Right lobe of liver (tissue), 6 donors: Measurements from ENCODE around the gene CAGE1. TPM values are rescaled to one million over a fixed set of nuclear protein-coding genes. Genes with fewer than 3 reads are reported as not detected.

Experiments
- ATAC-seq, 4 donors: fragments of 200-7000 bp; cut with Tn5 transposase; one replicate each; pipeline ENCODE4 v1.9.1; 2020; ENCODE audit warnings: mild to moderate bottlenecking in 4 of 4, moderate library complexity in 4 of 4
- DNase-seq, 3 donors: peaks; one replicate each; pipeline ENCODE4 v3.0.0-alpha.2; 2020
- H3K27ac ChIP-seq, 3 donors: fragments of 200-600 bp; one replicate each; pipeline ENCODE4 v1.8.0; 2022
- H3K27me3 ChIP-seq, 2 donors: fragments of 200-600 bp; one replicate each; pipeline ENCODE4 v1.8.0; 2022
- H3K36me3 ChIP-seq, 4 donors: fragments of 200-600 bp; sonication (generic) in 1 of 4; one replicate each; pipeline versions ENCODE4 v1.5.1 to v1.8.0; 2017 to 2022; ENCODE audit warnings: control low read depth in 1 of 4
- H3K4me1 ChIP-seq, 4 donors: fragments of 200-600 bp; sonication (generic) in 1 of 4; one replicate each; pipeline versions ENCODE4 v1.5.1 to v1.8.0; 2017 to 2022; ENCODE audit warnings: control low read depth in 1 of 4
- H3K4me3 ChIP-seq, 3 donors: fragments of 200-600 bp; one replicate each; pipeline ENCODE4 v1.8.0; 2022
- H3K9me3 ChIP-seq, 4 donors: fragments of 200-600 bp; sonication (generic) in 1 of 4; one replicate each; pipeline versions ENCODE4 v1.5.1 to v1.8.0; 2017 to 2022; ENCODE audit warnings: control low read depth in 1 of 4
- POLR2A ChIP-seq: fragments of 450-650 bp; IDR thresholded peaks from one replicate; pipeline ENCODE4 v1.6.1; 2017; ENCODE audit warnings: antibody characterized with exemption, mild to moderate bottlenecking
- WGBS: methylation state at CpG from one replicate; pipeline ENCODE4 v1.1.6; 2018; ENCODE audit warnings: low coverage, low lambda C conversion rate; ENCODE audit not compliant: insufficient coverage; ENCODE audit errors: missing lambda C conversion rate; 5-methylcytosine and 5-hydroxymethylcytosine counted together
- intact Hi-C, 2 donors: fragments of 100-400 bp; cut with DNase I; formaldehyde crosslinking; loops; one replicate each; pipeline versions ENCODE4 v1.11.2 to v1.14.1; 2022
- total RNA-seq, 6 experiments: library from RNA; depleted of rRNA in 2 of 6; stranded (reverse); fragments of >200 nt in 2 of 6; fragmentation: NEBNext Ultra II Directional in 3 of 6; extraction: Animal tissue kit (Norgen Biotek cat#: 25700) in 3 of 6; gene quantifications; one replicate each; pipeline versions ENCODE4 v1.1.0 to v1.2.4, GENCODE V29; 2016 to 2023
- TF ChIP-seq, protein P1 (sequence below), 4 donors: fragments of 200-600 bp in 3 of 4; fragments of 450-650 bp in 1 of 4; IDR thresholded peaks; one replicate each; pipeline versions ENCODE4 v1.5.1 to v1.8.0; 2016 to 2022; ENCODE audit warnings: antibody characterized with exemption in 4 of 4, mild to moderate bottlenecking in 2 of 4
- donor health status: DM: no; HTN: yes; CAD: no.
- donor health status: DM: no; HTN: no; CAD: no.
- donor health status: DM: no; HTN: no; CAD: no.
- donor health status: DM: no; HTN: yes; CAD: no.
- donor health status: DM: no; HTN: yes; CAD: no.

Gene CAGE1
- total RNA-seq, 6 experiments from 2014 or later = not detected

- DNase-seq = no peak
- Histone ChIP-seq H3K9me3 (no peaks in the 10 kb centered on the region), H3K27me3 (no peaks in the 10 kb centered on the region), H3K4me1 (peaks cover 0 to 41% (median 12%) of the 10 kb centered on the region in 4 donors), H3K36me3 (peaks cover 0 to under 1% (median 0%) of the 10 kb centered on the region in 4 donors), H3K4me3 (no peak overlapping the region), H3K27ac (no peak overlapping the region)
- WGBS = 94% methylated on average over 2 of the region's 3 CpGs
- ATAC-seq = no peak
- TF ChIP-seq, protein P1, sequence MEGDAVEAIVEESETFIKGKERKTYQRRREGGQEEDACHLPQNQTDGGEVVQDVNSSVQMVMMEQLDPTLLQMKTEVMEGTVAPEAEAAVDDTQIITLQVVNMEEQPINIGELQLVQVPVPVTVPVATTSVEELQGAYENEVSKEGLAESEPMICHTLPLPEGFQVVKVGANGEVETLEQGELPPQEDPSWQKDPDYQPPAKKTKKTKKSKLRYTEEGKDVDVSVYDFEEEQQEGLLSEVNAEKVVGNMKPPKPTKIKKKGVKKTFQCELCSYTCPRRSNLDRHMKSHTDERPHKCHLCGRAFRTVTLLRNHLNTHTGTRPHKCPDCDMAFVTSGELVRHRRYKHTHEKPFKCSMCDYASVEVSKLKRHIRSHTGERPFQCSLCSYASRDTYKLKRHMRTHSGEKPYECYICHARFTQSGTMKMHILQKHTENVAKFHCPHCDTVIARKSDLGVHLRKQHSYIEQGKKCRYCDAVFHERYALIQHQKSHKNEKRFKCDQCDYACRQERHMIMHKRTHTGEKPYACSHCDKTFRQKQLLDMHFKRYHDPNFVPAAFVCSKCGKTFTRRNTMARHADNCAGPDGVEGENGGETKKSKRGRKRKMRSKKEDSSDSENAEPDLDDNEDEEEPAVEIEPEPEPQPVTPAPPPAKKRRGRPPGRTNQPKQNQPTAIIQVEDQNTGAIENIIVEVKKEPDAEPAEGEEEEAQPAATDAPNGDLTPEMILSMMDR (IDR thresholded peaks at IDR 0.05) = no peak
- TF ChIP-seq POLR2A = no peak
- intact Hi-C loops = loop anchor here in 1 of 2 donors (10.0 kb wide), 1 partner anchor 194 kb away; no protein-coding TSS in a partner anchor
These were observed 31.5 kb upstream of the CAGE1 start for GRCh38 chr6:7421066-7421465.

GRCh38 chr6:7419065-7419464 lies 29.5 kb upstream of the CAGE1 start:
- intact Hi-C loops = no loop called here
- H3K9me3 ChIP-seq = no peaks in the 10 kb centered on the region
- H3K36me3 ChIP-seq = peaks cover 0 to 18% (median 7%) of the 10 kb centered on the region in 4 donors
- H3K4me1 ChIP-seq = peaks cover 0 to 39% (median 12%) of the 10 kb centered on the region in 4 donors
- ATAC-seq = peak; percentile 68 to 85 (median 75)
- TF ChIP-seq, protein P1 (IDR thresholded peaks at IDR 0.05) = no peak
- no peak for TF ChIP-seq POLR2A
- DNase-seq = peak in 1 of 3 donors; percentile 61
- WGBS = 18% methylated on average over 1 of the region's 1 CpG
- H3K27ac ChIP-seq = no peak overlapping the region
- no peaks in the 10 kb centered on the region for H3K27me3 ChIP-seq
- no peak overlapping the region for H3K4me3 ChIP-seq

DNA sequence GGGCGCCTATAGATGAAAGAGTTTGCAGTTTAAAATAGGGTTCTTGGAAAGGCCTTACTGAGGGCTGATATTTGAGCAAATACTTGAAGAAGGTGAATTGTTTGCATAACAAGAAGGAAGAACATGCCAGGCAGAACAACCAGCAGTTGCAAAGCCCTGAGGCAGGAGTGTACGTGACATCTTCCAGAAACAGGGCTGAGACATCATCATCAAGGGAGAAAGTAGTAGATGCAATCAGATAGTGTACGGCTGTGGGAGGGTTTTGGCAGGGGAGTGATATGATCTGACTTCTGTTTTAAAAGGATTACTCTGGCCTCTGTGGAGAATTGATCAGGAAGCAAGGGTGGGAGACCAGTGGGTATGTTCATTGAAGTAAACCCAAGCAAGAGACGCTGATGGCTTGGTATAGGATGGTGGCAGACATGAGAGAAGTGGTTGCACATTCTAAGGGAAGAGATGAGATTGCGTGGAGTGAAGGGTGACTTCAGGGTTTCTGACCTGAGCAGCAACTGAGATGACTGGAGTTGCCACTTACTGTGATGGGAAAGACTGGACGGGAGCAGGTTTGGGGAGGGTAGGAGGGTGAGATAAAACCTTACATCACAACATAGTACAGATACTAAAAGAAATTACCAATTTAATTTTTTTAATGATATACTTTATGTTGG lies 28.8 kb upstream of the CAGE1 start:
- TF ChIP-seq POLR2A = no peak
- TF ChIP-seq, protein P1 (IDR thresholded peaks at IDR 0.05) = no peak
- peaks cover 0 to 23% (median 9%) of the 10 kb centered on the region in 4 donors for H3K36me3 ChIP-seq
- DNase-seq (no peak), ATAC-seq (peak in 3 of 4 donors; percentile 5 to 39 (median 35))
- no peaks in the 10 kb centered on the region for H3K9me3 ChIP-seq
- H3K27me3 ChIP-seq = no peaks in the 10 kb centered on the region
- peak overlapping the region in 1 of 3 donors; percentile 29 for H3K27ac ChIP-seq
- H3K4me1 ChIP-seq = peaks cover 0 to 35% (median 12%) of the 10 kb centered on the region in 4 donors
- intact Hi-C loops = no loop called here
- H3K4me3 ChIP-seq = no peak overlapping the region
- WGBS = 82% methylated on average over 6 of the region's 6 CpGs

GRCh38 chr6:7417684-7418083 lies 28.1 kb upstream of the CAGE1 start:
- no peak overlapping the region for H3K4me3 ChIP-seq
- peak overlapping the region in 2 of 3 donors; percentile 33 to 46 for H3K27ac ChIP-seq
- H3K36me3 ChIP-seq = peaks cover 0 to 30% (median 14%) of the 10 kb centered on the region in 4 donors
- H3K27me3 ChIP-seq = no peaks in the 10 kb centered on the region
- H3K9me3 ChIP-seq = no peaks in the 10 kb centered on the region
- intact Hi-C loops = no loop called here
- DNase-seq (no peak), ATAC-seq (peak; percentile 89 to 94 (median 92))
- 24% methylated on average over 2 of the region's 2 CpGs for WGBS
- TF ChIP-seq, protein P1 (IDR thresholded peaks at IDR 0.05) = no peak
- no peak for TF ChIP-seq POLR2A
- peaks cover 0 to 35% (median 12%) of the 10 kb centered on the region in 4 donors for H3K4me1 ChIP-seq
